GM19240 (cell line): ENCODE data around the gene ARHGAP28.

Experiments
- DNase-seq: peaks from one replicate; pipeline ENCODE4 v3.0.0; 2011; ENCODE audit warnings: low spot score; ENCODE audit not compliant: insufficient read length

Gene ARHGAP28

DNA sequence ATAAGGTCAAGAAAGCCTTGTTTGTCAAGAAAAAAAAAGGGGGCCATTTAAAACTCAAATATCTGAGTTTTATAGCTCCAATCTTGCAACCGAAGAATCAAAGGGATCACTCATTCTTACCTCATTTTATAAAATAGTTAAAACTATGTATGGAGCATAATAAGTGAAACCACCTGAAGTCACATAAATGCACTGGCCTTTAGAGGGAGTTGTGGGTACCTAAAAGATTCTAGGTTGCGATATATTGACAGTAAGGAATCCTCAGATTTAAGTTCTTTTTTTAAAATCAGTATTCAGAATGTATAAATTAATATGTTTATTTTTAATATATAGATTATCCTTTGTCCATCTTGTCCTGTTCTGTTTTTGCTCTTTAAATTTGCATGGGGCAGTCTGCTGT, 3.4 kb downstream of the ARHGAP28 start:
- no peak for DNase-seq

DNA sequence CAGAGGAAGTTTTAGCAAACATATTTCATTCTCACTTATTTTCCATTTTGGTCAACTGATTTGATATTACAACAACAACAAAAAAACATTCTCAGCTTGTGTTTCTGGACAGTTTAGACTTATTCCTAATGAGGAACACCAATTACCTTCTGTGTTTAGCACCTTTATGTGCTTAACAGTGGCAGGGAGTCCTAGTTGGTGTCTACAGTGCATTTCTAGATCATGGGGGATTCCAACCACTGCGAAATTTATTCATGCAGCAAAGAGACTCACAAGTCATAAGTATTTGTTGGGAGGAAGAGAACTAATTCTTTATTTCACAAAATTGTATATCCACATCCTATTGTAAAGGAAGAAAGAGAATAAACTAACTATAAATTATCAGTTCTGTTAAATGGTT, 4.2 kb downstream of the ARHGAP28 start:
- no peak for DNase-seq

DNA sequence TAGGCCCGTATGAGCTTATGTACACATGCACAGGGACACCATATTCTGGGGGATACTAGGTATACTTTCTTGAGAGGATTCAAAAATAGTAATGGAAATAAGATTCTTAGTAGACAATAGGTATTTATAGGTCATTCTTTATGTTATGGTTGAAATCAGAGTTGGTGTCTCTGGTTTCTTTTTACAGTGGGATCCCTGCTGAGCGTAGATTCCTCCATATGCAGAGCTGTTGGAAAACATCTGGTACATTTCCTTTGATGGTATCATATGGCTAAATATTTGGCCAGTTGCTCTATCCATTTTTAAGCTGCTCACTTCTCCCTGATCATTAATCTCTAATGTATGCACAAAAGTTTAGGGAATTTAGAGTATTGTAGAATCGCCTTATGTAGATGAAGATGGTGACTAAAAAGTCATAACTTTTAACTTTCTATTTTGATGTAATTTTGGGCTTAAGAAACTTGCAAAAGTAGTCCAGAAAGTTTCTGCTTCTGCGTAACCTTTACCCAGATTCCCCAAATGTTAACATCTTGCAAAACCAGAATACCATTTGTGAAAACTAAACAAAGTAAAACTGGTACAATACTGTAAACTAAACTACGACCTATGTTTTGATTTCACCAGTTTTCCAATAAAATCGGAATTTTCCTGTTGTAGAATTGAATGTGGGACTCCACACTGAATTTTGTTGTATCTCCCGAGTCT, 5.4 kb downstream of the ARHGAP28 start:
- DNase-seq, result no peak

DNA sequence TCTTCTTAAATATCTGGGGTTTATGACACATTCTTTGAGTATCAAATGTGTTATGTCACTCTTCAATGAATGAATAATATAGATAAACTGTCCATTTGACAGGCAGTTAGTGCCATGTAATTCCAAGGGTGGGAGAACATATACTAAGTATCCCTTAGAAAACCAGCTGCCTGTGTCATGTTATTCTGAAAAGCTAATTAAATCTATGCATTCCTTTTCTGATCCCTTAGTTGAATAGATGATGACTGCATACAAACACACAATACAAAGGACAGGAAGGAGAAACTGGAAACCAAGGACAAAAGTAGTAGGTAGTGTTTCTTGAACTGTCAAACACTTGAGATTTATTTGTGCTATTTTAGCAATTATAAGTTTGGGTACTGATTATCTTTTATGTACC, 8.3 kb downstream of the ARHGAP28 start:
- DNase-seq, result no peak

GRCh38 chr18:6738622-6739021, 9.1 kb downstream of the ARHGAP28 start:
- DNase-seq, result no peak

GRCh38 chr18:6741232-6741663, 11.7 kb downstream of the ARHGAP28 start:
- no peak for DNase-seq

DNA sequence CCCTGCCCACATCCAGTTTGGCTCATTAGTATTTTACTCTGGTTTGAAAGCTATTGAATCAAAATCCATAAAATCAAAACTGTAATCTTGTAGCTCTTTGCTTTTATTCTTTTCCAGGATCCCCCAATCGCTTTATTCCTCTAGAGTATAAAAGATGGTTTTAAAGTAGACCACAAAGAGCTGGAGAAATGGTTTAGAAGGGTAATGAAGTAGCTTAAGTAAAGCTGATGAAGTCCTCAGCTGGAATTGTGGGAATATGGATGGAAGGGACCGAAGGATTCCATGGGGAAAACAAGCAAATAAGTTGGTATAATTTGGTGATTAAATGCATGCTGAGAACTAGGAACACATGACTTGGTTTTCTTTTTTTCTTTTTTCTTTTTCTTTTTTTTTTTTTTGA, 12.3 kb downstream of the ARHGAP28 start:
- no peak for DNase-seq

- no peak for DNase-seq
Observed at GRCh38 chr18:6743999-6744398, 14.5 kb downstream of the ARHGAP28 start.

DNA sequence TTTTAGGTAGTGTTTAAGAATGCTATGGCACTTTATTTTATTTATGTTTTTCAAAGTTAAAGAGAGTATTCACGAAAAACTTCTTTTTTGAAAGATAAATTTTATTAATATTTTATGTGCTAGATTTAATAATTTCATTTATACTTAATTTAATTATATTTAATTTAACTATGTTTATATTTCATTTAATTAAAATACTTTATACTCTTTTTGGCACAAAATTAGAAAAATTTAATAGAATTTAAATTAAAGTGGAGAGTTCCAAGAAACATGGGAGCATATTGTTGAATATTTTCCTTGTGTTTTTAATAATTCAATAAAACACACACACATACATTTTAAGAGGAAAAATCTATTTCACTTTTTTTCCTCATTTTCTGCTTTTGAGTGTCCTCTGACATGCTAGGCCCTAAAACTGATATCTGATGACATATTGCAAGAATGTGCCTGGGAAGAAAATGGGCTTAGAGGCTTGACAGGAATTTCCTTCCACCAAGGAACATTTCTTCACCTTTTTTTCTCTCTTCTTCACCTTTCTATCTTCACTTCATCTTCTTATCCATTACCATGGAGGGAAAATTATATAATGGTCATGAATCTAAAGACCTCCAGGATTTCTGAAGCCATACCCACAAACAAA, 15.4 kb downstream of the ARHGAP28 start:
- DNase-seq, result no peak

GRCh38 chr18:6745504-6746031, 16.1 kb downstream of the ARHGAP28 start:
- no peak for DNase-seq

DNA sequence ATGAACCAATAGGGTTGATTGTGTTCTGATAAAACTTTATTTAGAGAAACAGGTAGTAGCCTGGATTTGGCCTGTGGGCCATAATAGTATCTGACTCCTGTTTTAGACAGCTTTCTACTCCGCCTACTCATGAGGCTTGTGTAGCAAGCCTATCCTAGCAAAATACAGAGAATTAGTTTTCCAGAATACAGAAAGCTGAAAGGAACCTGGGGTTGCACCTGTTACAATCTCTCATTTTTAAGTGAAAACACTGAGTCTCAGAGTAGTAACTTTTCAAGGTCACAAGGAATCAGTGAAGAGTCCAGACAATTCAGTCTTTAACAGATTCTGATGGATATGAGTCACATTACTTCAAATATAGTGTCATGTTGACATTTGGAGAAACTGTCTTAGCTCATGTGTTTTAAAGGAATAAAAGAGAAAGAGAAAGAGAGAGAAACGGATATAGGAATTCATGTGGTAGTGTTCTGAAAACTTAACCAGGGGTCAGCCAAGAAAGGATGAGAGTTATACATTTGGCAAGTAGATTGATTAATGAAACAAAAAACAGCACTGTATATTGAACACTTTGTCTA, 17.0 kb downstream of the ARHGAP28 start:
- DNase-seq, result no peak

GRCh38 chr18:6747646-6748045, 18.1 kb downstream of the ARHGAP28 start:
- DNase-seq, result no peak

GRCh38 chr18:6748241-6748640, 18.7 kb downstream of the ARHGAP28 start:
- DNase-seq, result no peak

GRCh38 chr18:6750411-6750810, 20.9 kb downstream of the ARHGAP28 start:
- DNase-seq, result no peak

- DNase-seq, result no peak
Observed at GRCh38 chr18:6751222-6751621, 21.7 kb downstream of the ARHGAP28 start.

GRCh38 chr18:6752202-6752860, 22.8 kb downstream of the ARHGAP28 start:
- DNase-seq, result no peak

DNA sequence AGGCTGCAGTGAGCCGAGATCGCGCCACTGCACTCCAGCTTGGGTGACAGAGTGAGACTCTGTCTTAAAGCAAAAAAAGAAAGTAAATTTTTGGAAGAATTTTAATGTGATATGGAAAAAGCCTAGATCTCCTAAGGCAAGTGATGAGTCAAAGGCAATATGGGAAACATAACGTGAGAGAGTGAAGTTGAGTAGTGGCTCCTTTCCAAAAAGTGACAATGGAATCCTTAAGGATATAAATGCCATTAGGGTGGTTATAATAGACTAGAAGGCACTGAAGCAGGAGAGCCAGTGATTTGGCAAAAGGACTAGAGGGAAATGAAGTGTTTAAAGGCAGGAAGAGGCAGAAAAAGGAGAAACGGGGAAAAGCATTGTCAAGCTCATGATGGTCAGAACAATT, 25.6 kb downstream of the ARHGAP28 start:
- DNase-seq, result no peak

DNA sequence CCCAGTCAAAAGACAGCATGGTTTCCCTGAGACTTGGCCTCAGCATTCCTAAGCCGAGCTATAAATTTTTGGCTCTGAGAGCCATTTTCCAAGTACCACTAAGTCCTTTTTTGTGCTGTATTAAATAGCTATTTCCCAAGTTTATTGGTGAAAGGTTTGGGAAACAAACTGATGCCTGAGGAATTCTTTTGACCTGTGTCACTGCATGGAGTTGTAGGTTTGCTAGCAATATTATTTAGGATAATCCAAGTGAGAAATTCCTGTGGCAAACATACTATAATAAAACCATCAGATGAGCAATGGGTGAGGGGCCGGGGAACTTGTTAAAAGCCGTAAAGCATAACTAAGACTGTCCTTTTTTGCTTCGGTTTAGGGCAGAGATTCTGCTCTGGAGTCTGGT, 28.4 kb downstream of the ARHGAP28 start:
- DNase-seq, result no peak

DNA sequence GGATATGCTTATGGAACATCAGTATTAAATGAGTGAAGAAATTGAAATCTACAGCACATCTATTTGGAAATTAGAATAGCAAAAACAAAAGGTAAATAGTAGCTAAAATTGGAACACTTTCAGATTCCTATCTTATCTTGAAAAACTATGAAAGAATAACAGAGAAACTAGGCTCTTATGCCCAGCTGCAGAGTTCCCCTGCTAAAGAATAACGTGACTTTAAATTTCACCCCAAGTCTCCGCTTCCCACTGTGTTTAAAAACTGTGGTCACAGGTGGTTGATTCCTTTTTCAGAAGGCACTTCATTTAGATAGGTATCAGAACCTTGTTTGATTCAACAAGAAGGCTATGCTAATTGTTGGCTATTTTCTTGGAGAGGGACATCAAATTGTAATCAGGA, 30.1 kb downstream of the ARHGAP28 start:
- DNase-seq, result no peak

- DNase-seq, result no peak
Observed at GRCh38 chr18:6763524-6763923, 34.0 kb downstream of the ARHGAP28 start.

GRCh38 chr18:6764382-6764781, 34.9 kb downstream of the ARHGAP28 start:
- no peak for DNase-seq

GRCh38 chr18:6773777-6774176, 44.3 kb downstream of the ARHGAP28 start:
- no peak for DNase-seq
